Nephron (organoid): ENCODE measurements around the gene TTC24.
A peak's percentile ranks its signal among the peaks of the same experiment; 100 is the strongest.
"Not testable (repeated sequence)": the region's sequence is repeated elsewhere in the genome, so short reads cannot be mapped to it uniquely, and the experiment has no call there.

ENCODE experiments used
- H3K27ac Mint-ChIP-seq, 3 experiments: 2 replicates each; pipeline ENCODE4 v1.8.0; 2020; ENCODE audit warnings: mixed read lengths in 3 of 3, mild to moderate bottlenecking in 2 of 3, moderate library complexity in 1 of 3
- H3K27me3 Mint-ChIP-seq: 2 replicates; pipeline ENCODE4 v1.8.0; 2021; ENCODE audit warnings: low read depth, mild to moderate bottlenecking, moderate library complexity, mixed read lengths
- H3K36me3 Mint-ChIP-seq: 2 replicates; pipeline ENCODE4 v1.8.0; 2020; ENCODE audit warnings: low read depth, mixed read lengths
- H3K4me1 Mint-ChIP-seq: 2 replicates; pipeline ENCODE4 v1.8.0; 2020; ENCODE audit warnings: mixed read lengths
- H3K4me3 Mint-ChIP-seq, 3 experiments: 2 replicates each; pipeline ENCODE4 v1.8.0; 2020; ENCODE audit warnings: mild to moderate bottlenecking in 3 of 3, mixed read lengths in 3 of 3, moderate library complexity in 2 of 3
- H3K9me3 Mint-ChIP-seq: 2 replicates; pipeline ENCODE4 v1.8.0; 2020; ENCODE audit warnings: mixed read lengths
- CTCF ChIP-seq, 3 experiments: fragments of 200-600 bp; sonication (generic); IDR thresholded peaks; one replicate each; pipeline ENCODE4 v1.5.0; 2021; ENCODE audit warnings: antibody characterized with exemption in 3 of 3; ENCODE audit not compliant: unreplicated experiment in 3 of 3

Gene TTC24

DNA sequence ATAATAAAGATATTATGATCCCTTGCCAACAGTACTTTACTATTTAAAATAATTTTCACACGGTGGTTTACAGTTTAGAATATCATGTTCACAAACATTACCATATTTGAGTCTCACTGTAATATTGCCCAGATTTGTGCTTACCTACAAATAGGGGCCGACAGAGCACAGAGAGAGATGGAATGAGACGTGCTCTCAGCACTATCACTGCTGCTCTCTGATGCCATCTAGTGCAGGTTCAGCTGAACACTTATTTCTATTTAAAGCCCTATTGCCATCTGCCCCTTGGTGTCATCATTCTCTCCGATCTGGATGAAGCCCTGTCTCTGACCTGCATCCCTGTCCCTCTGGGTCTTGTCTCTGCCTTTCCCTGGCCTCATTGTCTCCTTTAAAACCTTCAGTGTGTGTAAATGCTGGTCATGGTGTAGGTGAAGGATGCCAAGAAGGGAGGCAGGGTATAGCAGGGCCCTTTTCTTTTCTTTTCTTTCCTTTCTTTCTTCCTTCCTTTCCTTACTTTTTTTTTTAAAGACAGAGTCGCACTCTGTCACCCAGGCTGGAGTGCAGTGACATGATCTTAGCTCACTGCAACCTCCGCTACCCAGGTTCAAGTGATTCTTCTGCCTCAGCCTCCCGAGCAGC lies 28.6 kb downstream of the TTC24 start:
- H3K9me3 Mint-ChIP-seq, result no peaks in the 10 kb centered on the region
- no peaks in the 10 kb centered on the region for H3K4me1 Mint-ChIP-seq
- H3K36me3 Mint-ChIP-seq, result no peaks in the 10 kb centered on the region
- TF ChIP-seq CTCF (IDR thresholded peaks at IDR 0.05; ENCODE audit: unreplicated experiment in 3 of 3), result peak; percentile 77 to 80 (median 79)
- H3K4me3 Mint-ChIP-seq, result no peak overlapping the region
- peaks cover 16% of the 10 kb centered on the region for H3K27me3 Mint-ChIP-seq
- no peak overlapping the region for H3K27ac Mint-ChIP-seq

GRCh38 chr1:156608981-156609380 lies 29.5 kb downstream of the TTC24 start:
- peak; percentile 58 to 74 (median 60) for TF ChIP-seq CTCF (IDR thresholded peaks at IDR 0.05; ENCODE audit: unreplicated experiment in 3 of 3)
- no peaks in the 10 kb centered on the region for H3K4me1 Mint-ChIP-seq
- H3K27me3 Mint-ChIP-seq, result peaks cover 16% of the 10 kb centered on the region
- H3K9me3 Mint-ChIP-seq, result no peaks in the 10 kb centered on the region
- H3K4me3 Mint-ChIP-seq, result no peak overlapping the region
- H3K27ac Mint-ChIP-seq, result peak overlapping the region in 1 of 3 experiments; percentile 1
- H3K36me3 Mint-ChIP-seq, result no peaks in the 10 kb centered on the region

DNA sequence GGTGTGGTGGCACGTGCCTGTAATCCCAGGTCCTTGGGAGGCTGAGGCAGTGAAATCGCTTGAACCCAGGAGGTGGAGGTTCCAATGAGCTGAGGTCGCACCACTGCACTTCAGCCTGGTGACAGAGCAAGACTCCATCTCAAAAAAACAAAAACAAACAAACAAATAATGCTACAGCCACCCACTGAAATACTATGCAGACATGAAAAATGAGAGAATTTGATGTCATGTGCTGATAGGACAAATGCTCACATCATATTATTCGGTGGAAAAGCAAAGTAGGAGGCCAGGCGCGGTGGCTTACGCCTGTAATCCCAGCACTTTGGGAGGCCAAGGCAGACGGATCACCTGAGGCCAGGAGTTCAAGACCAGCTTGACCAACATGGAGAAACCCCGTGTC lies 30.5 kb downstream of the TTC24 start:
- H3K4me1 Mint-ChIP-seq, H3K4me3 Mint-ChIP-seq, H3K9me3 Mint-ChIP-seq, H3K36me3 Mint-ChIP-seq, H3K27ac Mint-ChIP-seq: not testable (repeated sequence)
- peaks cover 16% of the 10 kb centered on the region for H3K27me3 Mint-ChIP-seq

- Mint-ChIP-seq H3K36me3 (no peaks in the 10 kb centered on the region), H3K27me3 (peaks cover 23% of the 10 kb centered on the region)
- no peak for TF ChIP-seq CTCF (IDR thresholded peaks at IDR 0.05; ENCODE audit: unreplicated experiment in 3 of 3)
Measured at GRCh38 chr1:156612666-156613065, 33.1 kb downstream of the TTC24 start.

GRCh38 chr1:156615946-156616345 lies 36.4 kb downstream of the TTC24 start:
- no peaks in the 10 kb centered on the region for H3K36me3 Mint-ChIP-seq
- H3K4me3 Mint-ChIP-seq, result peak overlapping the region in 1 of 3 experiments; percentile 17
- no peaks in the 10 kb centered on the region for H3K9me3 Mint-ChIP-seq

More at GRCh38 chr1:156612666-156613065, 33.1 kb downstream of the TTC24 start:
- peaks cover 18% of the 10 kb centered on the region for H3K4me1 Mint-ChIP-seq
- no peaks in the 10 kb centered on the region for H3K9me3 Mint-ChIP-seq
- no peak overlapping the region for H3K27ac Mint-ChIP-seq
- H3K4me3 Mint-ChIP-seq, result no peak overlapping the region

DNA sequence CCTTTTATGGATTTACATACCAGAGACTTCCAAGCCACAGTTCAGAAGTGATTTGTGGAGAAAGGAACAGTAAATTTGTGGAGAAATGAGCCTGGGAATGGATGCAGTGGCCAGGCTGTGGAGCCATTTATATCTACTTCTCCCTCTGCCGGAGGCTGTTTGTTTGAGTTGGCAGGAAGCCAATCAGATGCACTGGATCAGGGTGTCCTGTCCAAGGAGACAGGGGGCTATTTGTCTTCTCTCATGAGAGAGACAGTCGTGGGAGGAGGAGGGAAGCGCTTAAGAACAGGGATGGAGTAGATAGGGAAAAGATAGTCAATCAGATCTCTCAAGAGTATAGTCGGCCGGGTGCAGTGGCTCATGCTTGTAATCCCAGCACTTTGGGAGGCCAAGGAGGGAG lies 36.9 kb downstream of the TTC24 start:
- peak in 2 of 3 experiments; percentile 8 to 20 for TF ChIP-seq CTCF (IDR thresholded peaks at IDR 0.05; ENCODE audit: unreplicated experiment in 3 of 3)
- H3K36me3 Mint-ChIP-seq, result no peaks in the 10 kb centered on the region
- H3K27me3 Mint-ChIP-seq, result peaks cover 50% of the 10 kb centered on the region
- peak overlapping the region in 1 of 3 experiments; percentile 17 for H3K4me3 Mint-ChIP-seq
- H3K4me1 Mint-ChIP-seq, result peaks cover 18% of the 10 kb centered on the region
- H3K9me3 Mint-ChIP-seq, result no peaks in the 10 kb centered on the region
- H3K27ac Mint-ChIP-seq, result peak overlapping the region; percentile 48 to 76 (median 66)

More at GRCh38 chr1:156615946-156616345, 36.4 kb downstream of the TTC24 start:
- Mint-ChIP-seq H3K4me1 (peaks cover 18% of the 10 kb centered on the region), H3K27me3 (peaks cover 46% of the 10 kb centered on the region), H3K27ac (peak overlapping the region; percentile 48 to 76 (median 66))
- no peak for TF ChIP-seq CTCF (IDR thresholded peaks at IDR 0.05; ENCODE audit: unreplicated experiment in 3 of 3)
